ENCODE data around the gene PAOX.

Gene PAOX

DNA sequence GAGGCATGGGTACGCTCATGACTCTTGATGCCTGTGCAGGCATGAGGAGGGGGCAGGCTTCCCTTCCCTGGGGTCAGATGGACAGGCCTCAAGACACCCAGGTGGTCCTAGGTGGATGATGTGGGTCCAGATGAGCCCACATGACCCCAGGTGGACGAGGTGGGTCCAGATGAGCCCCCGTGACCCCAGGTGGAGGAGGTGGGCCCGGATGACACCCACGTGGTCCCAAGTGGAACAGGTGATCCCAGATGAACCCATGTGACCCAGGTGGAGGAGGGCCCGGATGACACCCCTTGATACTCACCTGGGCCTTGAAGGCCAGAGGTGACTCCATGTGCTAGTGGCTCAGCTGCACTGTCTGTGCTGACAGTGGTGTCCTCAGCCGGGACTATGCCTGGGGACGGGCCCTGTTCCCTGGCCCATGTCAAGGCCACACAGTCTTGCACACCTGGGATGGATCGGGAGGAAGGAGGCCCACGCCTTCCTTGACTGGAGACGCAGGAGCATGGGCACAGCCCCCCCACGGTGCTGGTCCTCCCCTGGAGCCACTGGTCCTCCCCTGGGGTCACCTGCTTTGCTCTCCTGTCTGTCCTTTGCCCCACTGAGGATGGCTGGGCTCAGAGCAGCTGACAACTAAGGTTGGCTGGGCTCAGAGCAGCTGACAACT lies 28.6 kb upstream of the PAOX start:
- DNase-seq, result no peak

DNA sequence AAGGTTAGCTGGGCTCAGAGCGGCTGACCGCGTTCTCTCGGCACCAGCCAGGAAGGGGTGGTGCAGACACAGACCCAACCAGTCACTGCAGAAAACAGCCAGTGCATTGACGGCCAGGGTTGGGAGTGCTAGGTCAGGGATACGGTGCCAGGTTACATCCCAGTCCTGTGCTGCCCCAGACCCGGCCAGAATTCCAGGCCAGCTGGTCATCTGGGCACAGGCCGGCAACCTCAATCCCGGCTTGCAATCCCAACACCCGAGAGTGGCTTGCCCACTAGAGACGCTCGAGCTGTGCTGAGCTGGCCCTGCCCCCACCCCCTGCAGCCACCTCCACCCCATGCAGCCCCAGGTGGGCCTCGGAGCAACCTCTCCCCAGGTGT lies 28.1 kb upstream of the PAOX start:
- no peak for DNase-seq

DNA sequence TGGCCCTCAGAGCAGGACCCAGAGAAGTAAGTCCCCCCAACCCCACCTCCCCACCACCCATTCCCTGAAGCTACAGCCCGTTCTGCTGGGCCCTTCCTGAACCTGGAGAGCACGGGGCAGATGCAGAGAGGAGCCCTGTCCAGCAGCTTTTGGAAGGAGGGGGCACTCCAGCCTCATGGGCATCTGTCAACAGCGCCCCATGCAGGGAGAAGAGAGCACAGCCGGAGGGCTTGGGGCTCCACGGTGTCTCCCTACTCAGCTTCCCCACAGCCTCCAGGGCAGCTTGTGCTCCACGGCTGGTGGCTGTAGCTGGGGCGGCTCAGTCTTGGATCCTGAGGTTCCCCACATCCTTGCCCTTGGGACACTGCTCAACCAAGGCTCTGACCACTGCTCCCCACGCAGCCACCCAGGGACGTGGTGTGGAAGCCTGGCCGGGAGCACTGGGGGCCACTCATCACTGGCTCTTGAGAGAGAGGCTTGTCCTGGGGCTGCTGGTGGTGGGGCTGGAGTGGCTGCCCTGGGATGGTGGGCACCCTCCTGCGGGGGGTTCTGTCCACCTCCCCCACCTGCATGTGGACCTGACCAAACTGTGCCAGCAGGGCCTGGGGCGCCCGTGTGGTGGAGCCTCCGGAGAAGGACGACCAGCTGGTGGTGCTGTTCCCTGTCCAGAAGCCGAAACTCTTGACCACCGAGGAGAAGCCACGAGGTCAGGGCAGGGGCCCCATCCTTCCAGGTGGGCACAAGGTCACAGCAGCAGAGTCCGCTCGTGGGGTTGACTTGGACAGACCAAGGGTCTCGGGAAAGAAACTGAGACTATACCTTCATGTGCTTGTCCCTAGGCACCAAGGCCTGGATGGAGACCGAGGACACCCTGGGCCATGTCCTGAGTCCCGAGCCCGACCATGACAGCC lies 27.4 kb upstream of the PAOX start:
- no peak for DNase-seq

DNA sequence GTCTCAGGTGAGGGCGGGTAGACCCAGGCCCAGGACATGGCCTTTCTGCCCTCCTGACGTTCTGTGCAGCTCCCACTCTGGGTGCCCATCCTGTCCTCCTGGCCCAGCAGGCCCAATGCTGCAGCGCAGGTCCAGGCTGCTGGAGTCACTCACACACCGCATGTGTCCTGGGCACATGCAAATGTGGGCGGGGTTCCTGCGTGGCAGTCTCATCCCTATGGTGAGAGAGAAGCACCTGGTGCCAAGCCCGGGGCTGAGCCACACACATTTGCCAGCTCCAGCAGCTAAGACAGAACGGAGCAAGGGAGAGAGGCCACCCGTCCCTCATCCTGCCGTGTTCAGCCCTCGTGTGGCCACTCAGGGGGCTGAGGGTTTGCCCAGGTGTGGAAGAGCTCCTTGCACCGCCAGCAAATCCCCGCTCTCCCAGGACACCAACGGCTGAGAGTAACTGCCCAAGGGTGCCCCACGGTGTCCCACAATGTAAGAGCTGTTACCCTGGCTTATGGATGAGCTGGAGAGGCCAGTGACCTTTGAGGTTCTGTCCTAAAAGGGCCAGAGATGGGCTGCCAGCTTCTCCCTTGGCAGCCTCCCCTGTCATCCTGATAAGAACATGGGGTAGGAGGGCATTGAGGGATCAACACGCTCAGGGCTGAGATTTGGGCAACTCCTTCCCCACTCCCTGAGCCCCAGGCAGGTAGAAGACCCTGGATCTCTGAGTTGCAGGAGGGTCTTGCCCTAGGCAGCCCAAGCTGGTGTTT lies 25.7 kb upstream of the PAOX start:
- DNase-seq, result no peak

DNA sequence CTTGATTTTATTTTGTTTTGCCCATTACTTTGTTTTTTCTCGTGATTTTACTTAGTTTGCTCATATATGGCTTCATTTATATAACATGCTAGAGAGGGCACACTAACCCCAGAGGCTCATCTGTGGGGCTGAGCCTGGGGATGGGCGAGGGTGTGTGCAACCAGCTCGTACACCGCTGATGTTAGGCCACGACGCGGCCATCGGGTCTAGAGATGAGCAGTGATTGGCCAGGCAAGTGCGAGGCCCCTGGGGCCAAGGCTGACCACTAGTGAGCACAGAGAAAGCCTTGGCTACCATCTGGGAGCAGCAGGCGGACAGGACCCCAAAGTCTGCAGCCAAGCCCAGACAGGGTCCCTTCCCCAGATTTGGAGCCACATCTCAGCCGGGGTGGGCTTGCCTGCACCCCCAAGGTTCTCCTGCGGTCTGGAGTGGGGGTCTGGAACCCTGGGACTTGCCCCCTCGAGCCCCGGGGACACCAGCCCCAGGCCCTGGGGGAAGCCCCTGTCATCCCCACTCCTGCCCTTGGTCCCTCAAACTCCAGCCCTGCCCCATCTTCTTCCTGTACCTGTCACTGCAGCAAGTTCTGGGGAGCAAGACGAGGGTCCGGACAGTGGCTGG lies 25.0 kb upstream of the PAOX start:
- DNase-seq, result no peak

DNA sequence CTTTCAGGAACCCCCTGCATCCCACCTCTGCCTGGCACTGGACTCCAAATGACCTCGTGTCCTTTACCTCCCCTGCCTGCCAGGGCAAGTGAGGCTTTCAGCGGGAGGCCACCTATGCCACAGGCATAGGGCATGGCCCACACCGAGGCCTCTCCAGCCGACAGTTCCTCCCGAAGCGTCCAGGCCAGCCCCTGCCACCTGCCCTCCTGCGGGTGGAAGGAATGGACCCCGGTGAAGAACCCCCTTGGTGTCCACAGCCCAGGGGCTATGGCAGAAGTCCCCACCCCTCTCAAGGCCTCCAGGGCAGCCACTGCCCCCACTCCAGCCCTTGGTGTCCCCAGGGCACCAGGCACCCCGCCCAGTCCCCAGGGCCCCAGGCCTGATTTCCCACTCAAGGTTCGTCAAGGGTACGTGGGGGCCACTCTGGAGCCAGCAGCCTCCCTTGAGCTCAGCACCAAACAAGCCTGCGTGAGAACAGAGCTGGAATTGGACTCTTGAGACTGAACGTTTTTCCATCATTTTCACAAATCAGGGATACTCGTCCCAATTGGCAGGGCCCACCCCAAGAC lies 24.3 kb upstream of the PAOX start:
- DNase-seq, result no peak

DNA sequence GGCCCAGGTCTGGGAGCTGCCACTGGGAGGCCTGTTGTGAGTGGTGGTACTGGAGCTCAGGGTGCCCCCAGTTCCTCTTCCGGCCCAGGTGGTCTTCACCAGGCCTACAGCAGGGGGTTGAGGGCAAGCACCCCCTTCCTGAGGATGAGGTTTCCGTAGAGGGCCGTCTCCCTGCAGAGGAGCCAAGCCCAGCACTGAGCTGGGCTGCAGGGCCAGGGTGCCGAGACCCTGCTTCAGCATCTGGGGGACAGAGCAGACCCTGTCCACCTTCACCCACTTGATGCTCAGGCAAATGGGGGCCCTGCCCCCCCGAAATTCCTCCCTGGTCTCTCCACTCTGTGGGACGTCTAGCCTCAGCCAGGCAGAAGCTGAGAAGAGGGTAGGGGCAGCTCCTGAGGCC lies 23.8 kb upstream of the PAOX start:
- DNase-seq, result no peak

DNA sequence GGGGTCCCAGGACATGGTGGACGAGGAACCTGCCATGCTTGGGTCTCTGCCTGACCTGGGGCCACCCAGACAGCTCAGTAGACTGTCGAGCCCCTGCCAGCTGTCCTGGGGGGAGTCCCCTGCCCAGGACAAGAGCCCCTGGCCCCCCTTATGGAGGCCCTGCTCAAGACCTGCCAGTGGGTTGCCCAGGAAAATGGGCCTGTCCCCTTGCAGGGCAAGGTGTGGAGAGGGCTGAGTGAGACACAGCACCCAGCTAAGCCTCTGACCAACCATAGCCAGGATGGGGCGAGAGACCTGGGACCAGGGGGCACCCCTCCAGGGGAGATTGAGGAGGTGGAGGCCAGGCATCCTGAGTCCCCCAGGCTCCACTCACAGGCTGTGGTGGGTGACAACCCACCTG lies 23.1 kb upstream of the PAOX start:
- DNase-seq, result no peak

DNA sequence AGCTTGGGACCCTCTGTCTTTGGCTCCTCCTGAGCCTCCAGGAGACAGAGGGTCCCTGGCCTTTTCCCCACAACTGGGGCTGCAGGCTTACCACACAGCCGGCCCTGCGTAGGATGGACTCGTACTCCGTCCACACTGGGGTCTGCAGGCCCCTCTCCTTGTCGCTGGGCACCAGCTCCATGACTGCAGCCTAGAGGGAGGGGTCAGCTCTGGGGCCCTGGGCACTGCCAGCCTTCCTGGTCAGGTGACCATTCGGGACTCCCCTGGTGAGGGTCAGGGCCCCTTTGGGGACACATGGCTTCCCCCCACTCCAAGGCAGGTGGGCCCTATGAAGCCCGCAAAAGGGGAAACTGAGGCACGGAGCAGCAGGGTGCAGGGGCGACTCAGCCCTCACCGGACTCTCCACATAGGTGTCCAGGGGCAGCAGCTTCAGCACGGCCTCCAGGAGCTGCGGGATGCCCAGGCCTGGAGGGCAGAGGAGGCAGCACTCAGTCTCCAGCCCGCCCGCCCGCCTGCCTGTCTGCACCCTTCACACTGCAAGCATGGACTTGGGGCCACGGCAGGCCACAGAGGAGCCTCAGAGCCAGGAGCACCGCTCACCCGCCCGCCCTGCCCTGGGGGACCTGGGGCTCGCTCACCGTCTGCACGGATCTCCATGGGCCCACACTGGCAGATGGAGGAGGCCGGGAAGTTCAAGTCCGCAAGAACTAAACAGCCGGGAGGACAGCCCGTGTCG lies 22.3 kb upstream of the PAOX start:
- DNase-seq, result no peak

DNA sequence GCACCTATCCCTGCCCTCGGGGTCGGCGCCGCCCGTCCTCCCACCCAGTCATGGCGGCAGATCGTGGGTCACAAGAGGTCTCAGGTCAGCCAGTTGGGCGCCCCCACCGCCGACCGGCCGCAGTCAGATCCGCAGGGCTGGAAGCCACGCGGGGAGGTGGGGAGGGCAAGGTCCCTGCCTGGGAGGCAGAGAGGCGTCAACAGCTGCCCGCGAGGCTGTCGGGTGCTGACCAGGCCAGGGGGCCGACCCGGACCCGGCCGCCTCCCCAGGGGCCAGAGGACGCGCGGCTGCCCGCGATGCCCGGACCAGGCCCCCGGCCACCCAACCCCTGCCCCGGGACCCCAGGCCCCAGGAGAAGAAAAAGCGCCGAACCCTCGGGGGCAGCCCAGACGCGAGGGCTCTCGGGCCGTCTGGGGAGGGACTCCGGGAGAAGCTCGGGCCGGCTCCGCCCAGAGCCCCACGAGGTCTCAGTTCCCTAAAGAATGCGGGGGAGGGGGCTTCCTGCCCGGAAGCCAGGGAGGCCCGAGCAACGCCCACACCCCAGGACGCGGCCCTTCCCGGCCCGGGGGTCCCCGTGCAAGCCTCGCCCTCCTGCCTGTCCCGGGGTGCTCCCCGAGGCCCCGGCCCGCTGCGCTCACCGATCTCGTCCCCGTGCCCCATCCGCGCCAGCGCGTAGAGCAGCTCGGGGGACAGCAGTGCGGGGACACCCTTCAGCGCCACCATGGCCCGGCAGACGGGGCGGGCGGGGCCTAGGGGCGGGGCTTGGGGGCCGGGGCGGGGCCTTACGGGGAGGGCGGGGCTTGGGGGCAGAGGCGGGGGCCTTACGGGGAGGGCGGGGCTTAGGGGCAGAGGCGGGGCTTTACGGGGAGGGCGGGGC lies 21.5 kb upstream of the PAOX start, which contains the start of gene FUOM:
Gene FUOM (minus strand): TSS at position 735 of the 877 bp plus-strand sequence. CDS start 12 bp downstream, at position 723.
- peak; percentile 52 to 72 (median 62) for DNase-seq

DNA sequence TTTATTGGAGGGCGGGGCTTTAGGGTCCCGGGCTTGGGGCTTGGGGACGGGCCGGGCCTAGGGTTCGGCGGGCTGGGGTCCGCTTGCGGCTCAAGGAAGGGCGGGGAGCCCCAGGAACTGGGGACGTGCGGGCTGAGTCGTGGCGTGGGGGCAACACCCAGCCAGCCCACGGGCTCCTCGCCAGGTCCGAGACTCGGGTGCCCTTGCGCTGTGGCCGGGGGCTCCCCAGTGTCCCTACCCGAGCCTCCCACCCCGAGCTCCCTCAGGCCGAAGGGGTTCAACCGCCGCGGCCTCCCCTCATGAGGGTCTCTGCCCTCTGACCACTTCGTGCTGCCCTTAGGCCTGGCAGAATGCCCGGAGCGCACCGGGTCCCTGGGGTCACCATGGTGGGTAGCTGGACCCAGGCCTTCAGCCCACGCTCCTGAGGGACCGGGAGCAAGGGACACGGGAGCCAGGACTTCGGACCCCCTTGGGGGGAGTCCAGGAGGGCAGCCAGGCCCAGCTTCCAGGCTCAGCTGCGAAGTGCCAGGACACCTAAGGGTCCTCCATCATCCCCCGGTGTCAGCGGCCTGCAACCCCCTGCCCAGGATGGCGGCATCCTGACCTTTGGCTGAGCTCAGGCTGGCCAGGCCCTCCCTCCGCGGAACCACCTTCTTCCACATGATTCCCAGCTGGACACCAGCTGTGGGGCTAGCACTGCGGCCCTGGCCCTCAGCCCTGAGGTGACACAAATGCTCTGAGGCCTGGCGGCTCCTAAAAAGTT lies 20.7 kb upstream of the PAOX start:
- no peak for DNase-seq

DNA sequence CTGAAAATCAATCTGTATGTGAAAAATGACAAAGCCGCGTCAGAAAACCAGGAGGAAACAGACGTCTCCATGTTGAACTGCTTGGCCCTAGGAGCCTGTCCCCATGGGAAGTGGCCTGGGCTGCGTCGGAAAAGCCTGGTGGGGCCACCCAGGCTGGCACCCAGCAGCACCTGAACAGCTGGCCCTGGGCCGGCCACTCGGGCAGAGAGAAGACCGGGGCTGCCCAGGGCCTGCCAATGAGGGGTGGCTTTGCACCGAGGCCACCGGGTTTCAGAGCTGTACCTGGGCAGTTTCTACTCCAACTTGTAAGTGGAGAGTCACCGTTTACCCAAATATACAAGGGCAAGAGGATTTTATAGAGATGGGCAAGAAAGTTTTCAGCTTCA lies 20.1 kb upstream of the PAOX start:
- no peak for DNase-seq

DNA sequence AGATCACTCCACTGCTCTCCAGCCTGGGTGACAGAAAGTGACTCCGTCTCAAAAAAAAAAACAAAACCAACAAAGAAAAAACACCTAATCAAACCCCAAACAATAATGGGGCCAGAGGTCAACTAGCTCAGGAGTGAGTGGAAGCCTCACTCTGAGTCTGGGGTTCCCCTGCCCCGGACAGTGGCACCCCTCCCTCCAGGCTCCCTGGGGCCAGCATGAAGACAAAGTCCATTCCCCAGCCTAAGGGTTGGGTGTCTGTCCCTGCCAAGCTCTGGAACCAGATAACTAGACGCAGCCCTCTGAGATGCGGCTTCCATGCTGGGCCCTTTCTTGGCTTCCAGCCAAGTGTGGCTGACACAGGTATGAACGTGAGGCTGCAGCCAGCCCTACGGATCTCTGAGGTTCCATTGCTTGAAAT lies 19.5 kb upstream of the PAOX start:
- peak in 2 of 5 experiments; percentile 24 to 25 for DNase-seq

DNA sequence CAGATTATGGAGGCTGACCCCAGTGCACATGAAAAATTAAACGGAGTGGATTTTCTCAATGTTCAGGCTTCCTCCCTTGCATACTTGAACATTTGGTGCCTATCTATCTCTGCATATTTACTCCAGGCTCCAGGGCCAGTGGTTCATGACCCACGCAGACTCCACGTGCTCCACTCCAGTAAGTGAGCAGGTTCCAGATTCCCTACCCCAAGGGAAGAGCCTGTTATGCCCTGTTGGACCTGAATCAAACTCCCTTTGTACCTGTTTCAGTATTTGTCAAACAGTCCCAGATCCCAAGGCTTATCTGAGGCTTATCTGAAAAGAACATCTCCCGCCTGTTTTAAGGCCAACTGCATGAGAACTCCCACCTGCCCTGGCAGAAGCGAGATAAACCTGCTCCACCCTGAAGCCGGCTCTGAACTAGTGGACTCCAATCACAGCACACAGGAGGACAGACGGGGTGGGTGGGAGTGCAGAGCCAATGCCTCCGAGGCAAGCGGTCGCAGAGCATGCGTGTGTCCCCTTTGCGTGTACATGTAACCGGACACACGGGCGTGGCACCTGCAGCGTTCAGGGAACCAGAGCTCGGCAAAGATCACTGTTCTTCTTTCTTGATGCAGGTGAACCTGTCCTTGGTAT lies 19.0 kb upstream of the PAOX start:
- DNase-seq, result no peak

DNA sequence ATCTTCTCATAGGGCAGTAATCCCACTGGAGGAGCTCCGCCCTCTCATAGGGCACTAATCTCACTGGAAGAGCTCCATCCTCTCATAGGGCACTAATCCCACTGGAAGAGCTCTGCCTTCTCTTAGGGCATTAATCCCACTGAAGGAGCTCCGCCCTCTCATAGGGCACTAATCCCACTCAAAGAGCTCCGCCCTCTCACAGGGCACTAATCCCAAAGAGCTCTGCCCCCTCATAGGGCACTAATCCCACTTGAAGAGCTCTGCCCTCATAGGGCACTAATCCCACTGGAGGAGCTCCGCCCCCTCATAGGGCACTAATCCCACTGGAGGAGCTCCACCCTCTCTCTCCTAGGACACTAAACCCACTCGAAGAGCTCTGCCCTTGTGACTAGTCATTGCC lies 17.8 kb upstream of the PAOX start:
- DNase-seq, result no peak

DNA sequence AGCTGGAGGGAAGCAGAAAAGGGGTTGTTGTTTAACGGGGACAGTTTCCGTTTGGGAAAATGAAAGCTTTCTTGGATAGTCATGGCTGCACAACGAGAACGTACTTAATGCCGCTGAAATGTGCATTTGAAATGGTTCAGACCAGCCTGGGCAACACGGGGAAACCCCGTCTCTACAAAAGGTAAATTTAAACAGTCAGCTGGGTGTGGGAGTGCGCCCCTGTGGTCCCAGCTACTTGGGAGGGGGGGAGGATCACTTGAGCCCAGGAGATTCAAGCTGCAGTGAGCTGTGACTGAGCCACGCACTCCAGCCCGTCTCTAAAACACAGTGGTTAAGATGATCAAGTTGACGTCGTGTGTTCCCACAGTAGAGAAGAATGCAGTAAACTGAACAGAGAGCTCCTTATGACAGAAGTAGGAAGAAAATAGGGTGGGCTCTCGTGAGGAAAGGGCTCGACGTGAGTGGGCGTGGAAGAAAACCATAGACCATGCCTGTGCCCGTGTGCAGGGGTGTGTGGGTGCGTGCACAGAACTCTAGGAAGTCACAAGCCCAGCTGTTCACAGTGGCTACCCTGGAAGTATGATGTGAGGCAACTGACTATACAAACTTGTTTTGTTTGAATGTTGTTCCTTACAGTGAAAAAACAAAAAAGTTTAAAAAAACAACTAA lies 17.2 kb upstream of the PAOX start:
- no peak for DNase-seq

DNA sequence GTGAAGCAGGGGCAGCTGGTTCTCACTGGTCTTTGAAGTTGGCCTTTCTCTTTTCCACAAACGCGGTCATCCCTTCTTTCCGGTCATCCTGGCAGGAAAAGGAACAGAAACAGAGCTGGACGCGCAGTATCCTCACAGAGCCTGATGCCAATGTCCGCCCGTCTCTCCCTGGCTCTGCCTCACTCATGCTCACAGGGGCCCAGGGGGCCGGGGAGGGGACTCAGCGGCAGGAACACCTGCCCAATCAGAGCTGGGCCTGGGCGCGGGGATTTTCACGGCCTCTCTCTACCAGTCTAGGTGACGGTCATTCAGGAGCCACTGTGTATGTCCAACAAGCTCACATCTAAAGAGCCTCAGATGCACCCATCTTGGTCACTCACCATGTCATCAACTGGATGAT lies 16.2 kb upstream of the PAOX start:
- no peak for DNase-seq

DNA sequence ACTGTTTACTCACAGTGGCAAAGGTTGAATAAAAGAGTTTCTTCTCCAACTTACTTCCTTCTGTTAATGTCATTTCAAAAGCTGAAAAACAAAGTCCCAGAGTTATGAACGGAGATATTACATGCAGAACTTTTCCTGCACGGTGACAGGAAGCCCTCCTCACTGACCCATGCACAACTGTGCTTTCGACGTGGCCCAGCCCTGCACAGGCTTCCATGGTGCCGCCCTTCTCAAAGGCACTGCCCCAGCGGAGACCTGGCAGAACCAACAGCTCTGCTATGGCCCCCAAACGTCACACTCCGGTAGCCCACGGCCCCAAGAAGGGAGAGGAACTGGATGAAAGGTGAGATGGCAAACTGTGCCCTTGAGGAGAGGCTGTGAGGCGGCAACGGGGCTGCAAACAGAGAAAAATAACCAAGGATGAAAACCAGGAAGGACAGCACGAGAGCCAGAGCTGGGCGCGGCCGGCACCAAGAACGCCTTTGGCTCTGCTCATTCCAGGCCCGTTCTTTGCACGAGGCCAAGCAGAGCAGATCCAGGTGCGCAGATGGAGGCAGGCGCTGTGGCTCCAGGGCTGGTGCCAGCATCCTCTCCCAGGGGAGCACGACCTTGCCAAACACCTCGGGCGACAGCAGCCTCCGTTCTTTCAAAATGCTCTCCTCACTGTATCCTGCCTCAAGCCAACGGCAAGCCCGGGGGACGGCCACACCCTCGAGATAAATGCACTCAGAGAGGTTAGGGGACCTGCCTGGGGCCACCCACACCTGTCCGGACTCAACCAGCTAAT lies 14.2 kb upstream of the PAOX start:
- no peak for DNase-seq
